ENCODE data around the gene FEZ2. TPM values are rescaled to one million over a fixed set of nuclear protein-coding genes. Genes with fewer than 3 reads are reported as not detected.

FEZ2 gene
- total RNA-seq, 5 donors from 2014 or later (not counting 1 experiment from before 2014, with no cell fraction given) = 11.0 to 17.3 (median 12.8) TPM

- Histone ChIP-seq H3K4me1 (ENCODE audit: control insufficient read depth in 1 of 2, extremely low read depth in 1 of 2, insufficient read depth in 2 of 2, low read length in 2 of 2) (no peaks in the 10 kb centered on the region), H3K27me3 (replicated peaks in 1 of 2; ENCODE audit: control insufficient read depth in 2 of 2, extremely low read depth in 1 of 2, insufficient read depth in 2 of 2, low read length in 1 of 2) (no peaks in the 10 kb centered on the region), H3K27ac (ENCODE audit: low read length) (no peak overlapping the region), H3K9me3 (no peaks in the 10 kb centered on the region), H3K4me3 (ENCODE audit: control insufficient read depth in 1 of 2, extremely low read depth in 1 of 2, low read length in 1 of 2) (no peak overlapping the region), H3K36me3 (ENCODE audit: control insufficient read depth in 2 of 2, extremely low read depth in 1 of 2, insufficient read depth in 1 of 2, low read length in 1 of 2) (no peaks in the 10 kb centered on the region)
- Mint-ChIP-seq H3K36me3 (peaks cover 14% of the 10 kb centered on the region), H3K4me1 (peaks cover 0 to 6% (median 0%) of the 10 kb centered on the region in 3 donors), H3K4me3 (no peak overlapping the region), H3K27ac (peak overlapping the region in 1 of 2 donors; percentile 69), H3K27me3 (no peaks in the 10 kb centered on the region), H3K9me3 (peaks cover 0 to 5% (median 0%) of the 10 kb centered on the region in 3 donors)
- POLR2A ChIA-PET = no interaction called here
- CTCF ChIA-PET = no interaction called here
- DNase-seq = no peak
- ATAC-seq (replicated peaks in 1 of 4) = no peak
Observed at GRCh38 chr2:36534275-36534799, 63.6 kb downstream of the FEZ2 start.

DNA sequence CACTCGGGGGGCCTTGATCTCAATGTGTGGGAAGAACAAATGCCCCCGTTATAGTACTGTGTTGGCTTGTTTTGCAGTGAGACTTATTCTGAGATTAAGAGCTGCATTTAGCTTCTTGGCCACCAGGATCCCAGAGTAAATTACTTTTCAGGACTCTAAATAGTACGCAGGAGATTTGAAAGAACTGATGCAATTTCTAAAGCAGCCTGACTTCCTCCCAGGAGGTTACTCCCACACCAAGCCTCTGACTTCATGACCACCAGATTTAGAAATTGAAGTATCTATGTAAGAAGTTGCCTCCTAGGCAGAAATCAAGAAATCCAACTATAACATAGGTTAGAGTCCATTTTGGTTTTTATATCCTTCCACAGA is 67.0 kb downstream of the FEZ2 start:
- Mint-ChIP-seq H3K4me3 (no peak overlapping the region), H3K27ac (no peak overlapping the region), H3K36me3 (peaks cover 29% of the 10 kb centered on the region), H3K27me3 (no peaks in the 10 kb centered on the region), H3K4me1 (peaks cover 0 to 6% (median 0%) of the 10 kb centered on the region in 3 donors), H3K9me3 (peaks cover 0 to 5% (median 0%) of the 10 kb centered on the region in 3 donors)
- CTCF ChIA-PET = no interaction called here
- POLR2A ChIA-PET = no interaction called here
- Histone ChIP-seq H3K27me3 (replicated peaks in 1 of 2; ENCODE audit: control insufficient read depth in 2 of 2, extremely low read depth in 1 of 2, insufficient read depth in 2 of 2, low read length in 1 of 2) (no peaks in the 10 kb centered on the region), H3K27ac (ENCODE audit: low read length) (no peak overlapping the region), H3K4me1 (ENCODE audit: control insufficient read depth in 1 of 2, extremely low read depth in 1 of 2, insufficient read depth in 2 of 2, low read length in 2 of 2) (no peaks in the 10 kb centered on the region), H3K4me3 (ENCODE audit: control insufficient read depth in 1 of 2, extremely low read depth in 1 of 2, low read length in 1 of 2) (no peak overlapping the region), H3K9me3 (no peaks in the 10 kb centered on the region), H3K36me3 (ENCODE audit: control insufficient read depth in 2 of 2, extremely low read depth in 1 of 2, insufficient read depth in 1 of 2, low read length in 1 of 2) (no peaks in the 10 kb centered on the region)
- ATAC-seq (replicated peaks in 1 of 4) (no peak), DNase-seq (no peak)
- WGBS (ENCODE audit: insufficient coverage) = 100% methylated on average over 2 of the region's 3 CpGs

- Histone ChIP-seq H3K4me3 (ENCODE audit: control insufficient read depth in 1 of 2, extremely low read depth in 1 of 2, low read length in 1 of 2) (no peak overlapping the region), H3K4me1 (ENCODE audit: control insufficient read depth in 1 of 2, extremely low read depth in 1 of 2, insufficient read depth in 2 of 2, low read length in 2 of 2) (no peaks in the 10 kb centered on the region), H3K9me3 (no peaks in the 10 kb centered on the region), H3K27me3 (replicated peaks in 1 of 2; ENCODE audit: control insufficient read depth in 2 of 2, extremely low read depth in 1 of 2, insufficient read depth in 2 of 2, low read length in 1 of 2) (no peaks in the 10 kb centered on the region), H3K27ac (ENCODE audit: low read length) (no peak overlapping the region), H3K36me3 (ENCODE audit: control insufficient read depth in 2 of 2, extremely low read depth in 1 of 2, insufficient read depth in 1 of 2, low read length in 1 of 2) (no peaks in the 10 kb centered on the region)
- H3K27ac Mint-ChIP-seq = no peak overlapping the region
- ATAC-seq (replicated peaks in 1 of 4) (no peak), DNase-seq (no peak)
- H3K36me3 Mint-ChIP-seq = peaks cover 33% of the 10 kb centered on the region
- POLR2A ChIA-PET = no interaction called here
- CTCF ChIA-PET = no interaction called here
- no peak overlapping the region for H3K4me3 Mint-ChIP-seq
- peaks cover 0 to 5% (median 0%) of the 10 kb centered on the region in 3 donors for H3K9me3 Mint-ChIP-seq
- H3K4me1 Mint-ChIP-seq = peaks cover 0 to 6% (median 0%) of the 10 kb centered on the region in 3 donors
- 99% methylated on average over 6 of the region's 9 CpGs for WGBS (ENCODE audit: insufficient coverage)
- no peaks in the 10 kb centered on the region for H3K27me3 Mint-ChIP-seq
Observed at GRCh38 chr2:36530178-36530982, 67.6 kb downstream of the FEZ2 start.

- no peaks in the 10 kb centered on the region for H3K4me1 Mint-ChIP-seq
- H3K4me3 ChIP-seq (ENCODE audit: control insufficient read depth in 1 of 2, extremely low read depth in 1 of 2, low read length in 1 of 2) = no peak overlapping the region
- no peaks in the 10 kb centered on the region for H3K4me1 ChIP-seq (ENCODE audit: control insufficient read depth in 1 of 2, extremely low read depth in 1 of 2, insufficient read depth in 2 of 2, low read length in 2 of 2)
- no peak overlapping the region for H3K4me3 Mint-ChIP-seq
- no peaks in the 10 kb centered on the region for H3K9me3 Mint-ChIP-seq
- ChIA-PET POLR2A (no interaction called here), CTCF (no interaction called here)
- 100% methylated on average over 3 of the region's 7 CpGs for WGBS (ENCODE audit: insufficient coverage)
- no peak overlapping the region for H3K27ac ChIP-seq (ENCODE audit: low read length)
- no peaks in the 10 kb centered on the region for H3K36me3 ChIP-seq (ENCODE audit: control insufficient read depth in 2 of 2, extremely low read depth in 1 of 2, insufficient read depth in 1 of 2, low read length in 1 of 2)
- no peaks in the 10 kb centered on the region for H3K9me3 ChIP-seq
- no peak overlapping the region for H3K27ac Mint-ChIP-seq
- no peaks in the 10 kb centered on the region for H3K27me3 ChIP-seq (replicated peaks in 1 of 2; ENCODE audit: control insufficient read depth in 2 of 2, extremely low read depth in 1 of 2, insufficient read depth in 2 of 2, low read length in 1 of 2)
- peaks cover 44% of the 10 kb centered on the region for H3K36me3 Mint-ChIP-seq
- ATAC-seq (replicated peaks in 1 of 4) = no peak
- DNase-seq = no peak
- no peaks in the 10 kb centered on the region for H3K27me3 Mint-ChIP-seq
Observed at GRCh38 chr2:36528766-36529392, 69.1 kb downstream of the FEZ2 start.

- WGBS (ENCODE audit: insufficient coverage) = 90% methylated on average over 2 of the region's 4 CpGs
- peaks cover 50% of the 10 kb centered on the region for H3K36me3 Mint-ChIP-seq
- Histone ChIP-seq H3K27ac (ENCODE audit: low read length) (no peak overlapping the region), H3K27me3 (replicated peaks in 1 of 2; ENCODE audit: control insufficient read depth in 2 of 2, extremely low read depth in 1 of 2, insufficient read depth in 2 of 2, low read length in 1 of 2) (no peaks in the 10 kb centered on the region), H3K4me3 (ENCODE audit: control insufficient read depth in 1 of 2, extremely low read depth in 1 of 2, low read length in 1 of 2) (no peak overlapping the region), H3K36me3 (ENCODE audit: control insufficient read depth in 2 of 2, extremely low read depth in 1 of 2, insufficient read depth in 1 of 2, low read length in 1 of 2) (no peaks in the 10 kb centered on the region), H3K9me3 (no peaks in the 10 kb centered on the region), H3K4me1 (ENCODE audit: control insufficient read depth in 1 of 2, extremely low read depth in 1 of 2, insufficient read depth in 2 of 2, low read length in 2 of 2) (no peaks in the 10 kb centered on the region)
- H3K4me1 Mint-ChIP-seq = no peaks in the 10 kb centered on the region
- H3K4me3 Mint-ChIP-seq = no peak overlapping the region
- DNase-seq (no peak), ATAC-seq (replicated peaks in 1 of 4) (no peak)
- ChIA-PET CTCF (no interaction called here), POLR2A (no interaction called here)
- no peak overlapping the region for H3K27ac Mint-ChIP-seq
- H3K27me3 Mint-ChIP-seq = no peaks in the 10 kb centered on the region
- H3K9me3 Mint-ChIP-seq = no peaks in the 10 kb centered on the region
Observed at GRCh38 chr2:36528274-36528673, 69.7 kb downstream of the FEZ2 start.

GRCh38 chr2:36526226-36526625 is 71.7 kb downstream of the FEZ2 start:
- CTCF ChIA-PET = no interaction called here

More at GRCh38 chr2:36526226-36526625, 71.7 kb downstream of the FEZ2 start:
- H3K27ac Mint-ChIP-seq = no peak overlapping the region
- POLR2A ChIA-PET = no interaction called here
- Histone ChIP-seq H3K4me3 (ENCODE audit: control insufficient read depth in 1 of 2, extremely low read depth in 1 of 2, low read length in 1 of 2) (no peak overlapping the region), H3K4me1 (ENCODE audit: control insufficient read depth in 1 of 2, extremely low read depth in 1 of 2, insufficient read depth in 2 of 2, low read length in 2 of 2) (no peaks in the 10 kb centered on the region), H3K9me3 (no peaks in the 10 kb centered on the region), H3K36me3 (ENCODE audit: control insufficient read depth in 2 of 2, extremely low read depth in 1 of 2, insufficient read depth in 1 of 2, low read length in 1 of 2) (no peaks in the 10 kb centered on the region), H3K27ac (ENCODE audit: low read length) (no peak overlapping the region), H3K27me3 (replicated peaks in 1 of 2; ENCODE audit: control insufficient read depth in 2 of 2, extremely low read depth in 1 of 2, insufficient read depth in 2 of 2, low read length in 1 of 2) (no peaks in the 10 kb centered on the region)
- DNase-seq (no peak), ATAC-seq (replicated peaks in 1 of 4) (no peak)
- H3K27me3 Mint-ChIP-seq = no peaks in the 10 kb centered on the region
- H3K4me1 Mint-ChIP-seq = no peaks in the 10 kb centered on the region
- no peaks in the 10 kb centered on the region for H3K9me3 Mint-ChIP-seq
- WGBS (ENCODE audit: insufficient coverage) = 100% methylated on average over 1 of the region's 2 CpGs
- H3K36me3 Mint-ChIP-seq = peaks cover 60% of the 10 kb centered on the region
- H3K4me3 Mint-ChIP-seq = no peak overlapping the region
